GM12878 (cell line): Measurements from ENCODE around the gene NOS3. TPM values are rescaled to one million over a fixed set of nuclear protein-coding genes. Genes with fewer than 3 reads are reported as not detected.

Source experiments
- ATAC-seq: fragments of 200-7000 bp; cut with Tn5 transposase; 3 replicates; pipeline ENCODE4 v1.9.1; 2020; ENCODE audit warnings: mild to moderate bottlenecking, moderate library complexity
- BruUV-seq: library from RNA; stranded (reverse); fragments of 400-500 nt; replicated peaks from 2 replicates; lab custom pipeline; 2021; lab: Mats Ljungman, UMichigan
- CTCF ChIA-PET: fragments of 300-600 bp; sonication (Branson Sonifier 250); formaldehyde crosslinking; extraction: SDS; loops from one replicate; lab custom pipeline; 2021; ENCODE audit warnings: inconsistent platforms; lab: Yijun Ruan, JAX
- POLR2A ChIA-PET: fragments of 350-600 bp; formaldehyde crosslinking; extraction: SDS; loops from one replicate; lab custom pipeline; 2021; ENCODE audit warnings: inconsistent platforms; lab: Charles Lee
- RAD21 ChIA-PET: fragments of 300-600 bp; sonication (Branson Sonifier 250); formaldehyde crosslinking; loops from one replicate; lab custom pipeline; 2023; ENCODE audit warnings: antibody characterized with exemption; ENCODE audit not compliant: unreplicated experiment; lab: Charles Lee
- SMC1A ChIA-PET: fragments of 300-600 bp; sonication (Branson Sonifier 250); formaldehyde crosslinking; loops from one replicate; lab custom pipeline; 2023; ENCODE audit not compliant: unreplicated experiment, uncharacterized antibody; lab: Charles Lee
- DNase-seq: peaks from one replicate; pipeline ENCODE4 v3.0.0-alpha.2; 2011; ENCODE audit warnings: low read depth, low spot score
- FAIRE-seq: peaks from 3 replicates; lab custom pipeline; 2011; peaks lifted over from hg19 to GRCh38; lab: Jason Lieb, UNC
- H2AFZ ChIP-seq: 2 replicates; pipeline ENCODE4 v1.6.0; 2011; ENCODE audit warnings: low read depth, low read length, control low read depth; ENCODE audit not compliant: control insufficient read depth
- H3K27ac ChIP-seq: 2 replicates; pipeline ENCODE4 v1.5.1; 2011; ENCODE audit warnings: control low read depth; ENCODE audit not compliant: control insufficient read depth, insufficient read depth
- H3K27me3 ChIP-seq, 2 experiments: replicated peaks in 1 of 2; 2 replicates each; pipeline versions ENCODE4 v1.6.0 to v1.6.1; 2011; ENCODE audit warnings: low read length in 1 of 2; ENCODE audit not compliant: control insufficient read depth in 2 of 2, insufficient read depth in 2 of 2
- H3K36me3 ChIP-seq, 2 experiments: 2 replicates each; pipeline ENCODE4 v1.5.1; 2011; ENCODE audit warnings: low read length in 1 of 2; ENCODE audit not compliant: control insufficient read depth in 2 of 2, insufficient read depth in 2 of 2
- H3K4me1 ChIP-seq: 2 replicates; pipeline ENCODE4 v1.6.1; 2011; ENCODE audit warnings: mild to moderate bottlenecking, low read length, moderate library complexity, mixed read lengths; ENCODE audit not compliant: control insufficient read depth, insufficient read depth
- H3K4me2 ChIP-seq: 2 replicates; pipeline ENCODE4 v1.6.0; 2011; ENCODE audit warnings: control low read depth; ENCODE audit not compliant: control insufficient read depth, insufficient read depth
- H3K4me3 ChIP-seq: fragments of 200-600 bp; sonication (generic); 2 replicates; pipeline ENCODE4 v1.5.1; 2016
- H3K79me2 ChIP-seq: 2 replicates; pipeline ENCODE4 v1.6.0; 2011; ENCODE audit warnings: low read length; ENCODE audit not compliant: control insufficient read depth, insufficient read depth
- H3K9ac ChIP-seq: 2 replicates; pipeline ENCODE4 v1.8.0; 2011; ENCODE audit warnings: low read length, control low read depth, mixed read lengths; ENCODE audit not compliant: control insufficient read depth, insufficient read depth
- H3K9me3 ChIP-seq: replicated peaks from 3 replicates; pipeline ENCODE4 v1.5.1; 2011; ENCODE audit warnings: mild to moderate bottlenecking, low read length; ENCODE audit not compliant: control insufficient read depth, insufficient read depth
- H4K20me1 ChIP-seq: 2 replicates; pipeline ENCODE4 v1.6.0; 2011; ENCODE audit not compliant: control insufficient read depth, insufficient read depth
- CHD4 ChIP-seq: fragments of 200-600 bp; sonication (generic); IDR thresholded peaks from 2 replicates; pipeline ENCODE4 v1.6.1; 2016; ENCODE audit warnings: mild to moderate bottlenecking
- DPF2 ChIP-seq: fragments of 450-650 bp; IDR thresholded peaks from 2 replicates; pipeline ENCODE4 v1.6.1; 2017; ENCODE audit warnings: mild to moderate bottlenecking
- E2F4 ChIP-seq: IDR thresholded peaks from 2 replicates; pipeline ENCODE4 v1.6.1; 2012; ENCODE audit warnings: low read depth, low read length, improper control_type of control experiment
- GATAD2B ChIP-seq: fragments of 450-650 bp; conservative IDR thresholded peaks from 2 replicates; pipeline ENCODE4 v1.6.1; 2017; ENCODE audit warnings: low read depth, mild to moderate bottlenecking, moderate library complexity
- IRF4 ChIP-seq: IDR thresholded peaks from 2 replicates; pipeline ENCODE4 v1.6.1; 2011; ENCODE audit warnings: low read depth, low read length
- NFYA ChIP-seq: IDR thresholded peaks from 2 replicates; pipeline ENCODE4 v1.6.1; 2011; ENCODE audit warnings: low read depth, mild to moderate bottlenecking, low read length, improper control_type of control experiment, borderline replicate concordance
- NR2C1 ChIP-seq: fragments of 450-650 bp; IDR thresholded peaks from 2 replicates; pipeline ENCODE4 v1.6.1; 2017; ENCODE audit warnings: antibody characterized with exemption, mild to moderate bottlenecking, moderate library complexity
- NRF1 ChIP-seq: conservative IDR thresholded peaks from 2 replicates; pipeline ENCODE4 v1.6.1; 2011; ENCODE audit warnings: mild to moderate bottlenecking, low read depth, low read length, improper control_type of control experiment
- PBX3 ChIP-seq: IDR thresholded peaks from 2 replicates; pipeline ENCODE4 v1.6.1; 2011; ENCODE audit warnings: mild to moderate bottlenecking, low read depth, low read length, moderate library complexity; ENCODE audit not compliant: insufficient replicate concordance
- POLR2AphosphoS2 ChIP-seq: IDR thresholded peaks from 2 replicates; pipeline ENCODE4 v1.6.1; 2011; ENCODE audit warnings: low read depth, mild to moderate bottlenecking, low read length, improper control_type of control experiment, moderate library complexity
- RCOR1 ChIP-seq: conservative IDR thresholded peaks from 2 replicates; pipeline ENCODE4 v1.6.1; 2012; ENCODE audit warnings: low read depth, low read length, improper control_type of control experiment
- RELB ChIP-seq: fragments of 450-650 bp; IDR thresholded peaks from 2 replicates; pipeline ENCODE4 v1.6.1; 2017; ENCODE audit warnings: low read depth, mild to moderate bottlenecking, moderate library complexity
- SMAD5 ChIP-seq: IDR thresholded peaks from 2 replicates; pipeline ENCODE4 v1.6.1; 2016; ENCODE audit warnings: antibody characterized with exemption, low read depth
- STAT1 ChIP-seq: fragments of 450-650 bp; conservative IDR thresholded peaks from 2 replicates; pipeline ENCODE4 v1.6.1; 2014; ENCODE audit warnings: antibody characterized with exemption, mild to moderate bottlenecking
- ZNF592 ChIP-seq: fragments of 450-650 bp; IDR thresholded peaks from 2 replicates; pipeline ENCODE4 v1.6.1; 2017; ENCODE audit warnings: mild to moderate bottlenecking, moderate library complexity
- WGBS: methylation state at CpG from one replicate; pipeline ENCODE4 v1.1.6; 2016; ENCODE audit warnings: low lambda C conversion rate; ENCODE audit not compliant: insufficient replicate concordance, insufficient coverage; ENCODE audit errors: missing lambda C conversion rate; 5-methylcytosine and 5-hydroxymethylcytosine counted together
- in situ Hi-C: fragments of 300-500 bp; cut with MboI; formaldehyde crosslinking; loops from 9 replicates; pipeline ENCODE4 v1.14.3; 2018; ENCODE audit warnings: mixed read lengths
- intact Hi-C: fragments of 100-400 bp; cut with micrococcal nuclease; formaldehyde crosslinking; loops from one replicate; pipeline ENCODE4 v1.14.2; 2022; ENCODE audit not compliant: unreplicated experiment
- polyA plus RNA-seq, 11 experiments: library from polyadenylated mRNA; depleted of rRNA in 4 of 11; unstranded in 6 of 11; stranded (reverse) in 5 of 11; fragments of >200 nt; fragmentation: Nextera tagmentation in 4 of 11; fragmentation: Illumina TruSeq in 1 of 11; extraction: Ambion mirVana in 4 of 11; extraction: Trizol in 1 of 11; gene quantifications; 1 replicate in 1 of 11; 2 replicates in 10 of 11; pipeline versions ENCODE4 v1.2.1 to v1.2.3, GENCODE V29; 2011 to 2016; ENCODE audit warnings: inconsistent platforms in 2 of 11, missing spikeins in 2 of 11, low read depth in 1 of 11
- total RNA-seq, 4 experiments: library from RNA; depleted of rRNA in 3 of 4; stranded (reverse); fragments of >200 nt in 3 of 4; fragmentation: Illumina TruSeq in 1 of 4; extraction: Trizol in 1 of 4; gene quantifications; 2 replicates each; pipeline versions ENCODE4 v1.2.1 to v1.2.3, GENCODE V29; 2013 to 2021

Gene NOS3
- total and polyA plus RNA-seq, 10 of the 15 experiments (the other 5 are each of a cell fraction or from before 2014, with no cell fraction given), result 0.06 to 0.92 (median 0.30) TPM; not detected in 3

GRCh38 chr7:151033864-151034249 lies 43.0 kb downstream of the NOS3 start (continued):
- TF ChIP-seq ZNF592, result no peak

- no peak for DNase-seq
- Histone ChIP-seq H3K27ac (no peak overlapping the region), H3K4me2 (no peak overlapping the region), H3K4me3 (no peak overlapping the region), H3K27me3 (no peaks in the 10 kb centered on the region), H4K20me1 (no peaks in the 10 kb centered on the region), H3K4me1 (peaks cover 4% of the 10 kb centered on the region), H2AFZ (no peak overlapping the region), H3K79me2 (no peaks in the 10 kb centered on the region; the same call in 1 of the 2 replicates), H3K9me3 (no peaks in the 10 kb centered on the region), H3K36me3 (peaks cover 0 to 3% of the 10 kb centered on the region in 2 experiments; a peak in 1 of 4 replicates), H3K9ac (no peak overlapping the region)
- CTCF ChIA-PET, result no interaction called here
- POLR2A ChIA-PET, result no interaction called here
- SMC1A ChIA-PET, result no interaction called here
- no peak for FAIRE-seq
- WGBS, result 90% methylated on average over 21 of the region's 21 CpGs
- intact Hi-C loops, result no loop called here
- no TSS peak for BruUV-seq
- in situ Hi-C loops, result no loop called here
- no peak for ATAC-seq
- RAD21 ChIA-PET, result no interaction called here
- TF ChIP-seq NFYA (no peak), STAT1 (no peak), RCOR1 (no peak), DPF2 (no peak), NR2C1 (no peak), GATAD2B (no peak), IRF4 (no peak), POLR2AphosphoS2 (no peak), E2F4 (no peak), SMAD5 (no peak), CHD4 (no peak), RELB (no peak), NRF1 (no peak), PBX3 (no peak)
Measured at GRCh38 chr7:151034312-151035025, 43.7 kb downstream of the NOS3 start.
